Sigmoid colon (tissue), 4 donors: ENCODE data around the gene HNRNPA3.

Source experiments
- CTCF ChIP-seq, 4 experiments: fragments of 450-650 bp in 3 of 4; fragments of 200-600 bp in 1 of 4; IDR thresholded peaks; one replicate each; pipeline ENCODE4 v1.5.1; 2016 to 2019; ENCODE audit warnings: antibody characterized with exemption in 4 of 4, mild to moderate bottlenecking in 3 of 4, moderate library complexity in 2 of 4
- POLR2A ChIP-seq, 2 donors: fragments of 450-650 bp; IDR thresholded peaks; one replicate each; pipeline ENCODE4 v1.6.1; 2016; ENCODE audit warnings: antibody characterized with exemption in 2 of 2, mild to moderate bottlenecking in 2 of 2, moderate library complexity in 2 of 2
- POLR2AphosphoS5 ChIP-seq, 4 donors: sonication (generic); formaldehyde crosslinking; IDR thresholded peaks; one replicate each; pipeline ENCODE4 v1.6.1; 2017; ENCODE audit warnings: antibody characterized with exemption in 4 of 4

GRCh38 chr2:177258059-177258458 lies 45.5 kb downstream of the HNRNPA3 start:
- no peak for TF ChIP-seq POLR2A (IDR thresholded peaks at IDR 0.05)
- no peak for TF ChIP-seq CTCF (IDR thresholded peaks at IDR 0.05)
- TF ChIP-seq POLR2AphosphoS5 (IDR thresholded peaks at IDR 0.05) = no peak
